ENCODE results near the gene USPL1. TPM values are rescaled to one million over a fixed set of nuclear protein-coding genes. Genes with fewer than 3 reads are reported as not detected.
"Not testable (repeated sequence)": the region's sequence is repeated elsewhere in the genome, so short reads cannot be mapped to it uniquely, and the experiment has no call there.

USPL1 gene
- total RNA-seq, 1 experiment from 2014 or later, result 11.8 TPM

- Mint-ChIP-seq H3K27me3 (ENCODE audit: insufficient read depth, unreplicated experiment) (no peaks in the 10 kb centered on the region), H3K36me3 (ENCODE audit: insufficient read depth, unreplicated experiment) (peaks cover 73% of the 10 kb centered on the region), H3K4me1 (ENCODE audit: insufficient read depth, unreplicated experiment) (no peaks in the 10 kb centered on the region), H3K4me3 (ENCODE audit: unreplicated experiment) (no peak overlapping the region), H3K27ac (ENCODE audit: low read depth, unreplicated experiment) (no peak overlapping the region), H3K9me3 (ENCODE audit: unreplicated experiment) (no peaks in the 10 kb centered on the region)
- TF ChIP-seq, protein P1, sequence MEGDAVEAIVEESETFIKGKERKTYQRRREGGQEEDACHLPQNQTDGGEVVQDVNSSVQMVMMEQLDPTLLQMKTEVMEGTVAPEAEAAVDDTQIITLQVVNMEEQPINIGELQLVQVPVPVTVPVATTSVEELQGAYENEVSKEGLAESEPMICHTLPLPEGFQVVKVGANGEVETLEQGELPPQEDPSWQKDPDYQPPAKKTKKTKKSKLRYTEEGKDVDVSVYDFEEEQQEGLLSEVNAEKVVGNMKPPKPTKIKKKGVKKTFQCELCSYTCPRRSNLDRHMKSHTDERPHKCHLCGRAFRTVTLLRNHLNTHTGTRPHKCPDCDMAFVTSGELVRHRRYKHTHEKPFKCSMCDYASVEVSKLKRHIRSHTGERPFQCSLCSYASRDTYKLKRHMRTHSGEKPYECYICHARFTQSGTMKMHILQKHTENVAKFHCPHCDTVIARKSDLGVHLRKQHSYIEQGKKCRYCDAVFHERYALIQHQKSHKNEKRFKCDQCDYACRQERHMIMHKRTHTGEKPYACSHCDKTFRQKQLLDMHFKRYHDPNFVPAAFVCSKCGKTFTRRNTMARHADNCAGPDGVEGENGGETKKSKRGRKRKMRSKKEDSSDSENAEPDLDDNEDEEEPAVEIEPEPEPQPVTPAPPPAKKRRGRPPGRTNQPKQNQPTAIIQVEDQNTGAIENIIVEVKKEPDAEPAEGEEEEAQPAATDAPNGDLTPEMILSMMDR (IDR thresholded peaks at IDR 0.05; ENCODE audit: unreplicated experiment), result no peak
- CTCF ChIA-PET, result interaction anchor here (0.6 kb wide), 1 partner anchor 1717 kb away, joined by 3 read pairs; no protein-coding TSS in a partner anchor
- BruUV-seq (replicated peaks), result no TSS peak
- POLR2A ChIA-PET, result interaction anchor here (1.2 to 2.4 kb wide), 3 partner anchors 9 to 30 kb away, joined by 3 to 6 read pairs (median 4); no protein-coding TSS in a partner anchor
- DNase-seq (ENCODE audit: unreplicated experiment), result no peak
- intact Hi-C loops (cut with micrococcal nuclease), result no loop called here
These were observed 27.9 kb downstream of the USPL1 start for GRCh38 chr13:30645629-30646028.

DNA sequence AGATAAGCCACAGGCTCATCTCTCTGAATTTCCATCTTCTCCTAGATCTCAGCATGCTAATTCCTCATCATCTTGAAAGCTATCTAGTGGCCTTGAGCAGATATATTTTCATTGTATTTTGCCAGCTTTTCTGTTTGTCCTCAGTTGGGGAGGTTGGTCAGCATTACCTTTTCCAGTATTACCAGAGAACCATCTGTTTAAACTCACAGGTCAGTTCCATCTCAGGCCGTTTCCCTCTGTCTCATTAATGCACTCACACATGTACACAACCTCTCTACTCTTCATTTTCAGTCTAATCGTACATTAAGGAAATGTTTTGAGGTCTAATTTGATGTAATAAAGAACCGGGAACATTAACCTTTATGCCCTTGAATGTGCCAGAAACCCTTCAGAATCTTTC lies 29.7 kb downstream of the USPL1 start:
- BruUV-seq (replicated peaks), result no TSS peak
- POLR2A ChIA-PET, result interaction anchor here (2.4 kb wide), 1 partner anchor 31 kb away, joined by 6 read pairs; no protein-coding TSS in a partner anchor
- Mint-ChIP-seq H3K4me1 (ENCODE audit: insufficient read depth, unreplicated experiment) (no peaks in the 10 kb centered on the region), H3K27me3 (ENCODE audit: insufficient read depth, unreplicated experiment) (no peaks in the 10 kb centered on the region), H3K36me3 (ENCODE audit: insufficient read depth, unreplicated experiment) (peaks cover 74% of the 10 kb centered on the region), H3K27ac (ENCODE audit: low read depth, unreplicated experiment) (peak overlapping the region; percentile 79), H3K4me3 (ENCODE audit: unreplicated experiment) (no peak overlapping the region), H3K9me3 (ENCODE audit: unreplicated experiment) (no peaks in the 10 kb centered on the region)
- CTCF ChIA-PET, result no interaction called here
- DNase-seq (ENCODE audit: unreplicated experiment), result no peak
- TF ChIP-seq, protein P1 (IDR thresholded peaks at IDR 0.05; ENCODE audit: unreplicated experiment), result no peak
- intact Hi-C loops (cut with micrococcal nuclease), result no loop called here

- intact Hi-C loops (cut with micrococcal nuclease), result no loop called here
- Mint-ChIP-seq H3K27ac (ENCODE audit: low read depth, unreplicated experiment) (no peak overlapping the region), H3K27me3 (ENCODE audit: insufficient read depth, unreplicated experiment) (no peaks in the 10 kb centered on the region), H3K9me3 (ENCODE audit: unreplicated experiment) (no peaks in the 10 kb centered on the region), H3K4me1 (ENCODE audit: insufficient read depth, unreplicated experiment) (no peaks in the 10 kb centered on the region), H3K36me3 (ENCODE audit: insufficient read depth, unreplicated experiment) (peaks cover 70% of the 10 kb centered on the region), H3K4me3 (ENCODE audit: unreplicated experiment) (no peak overlapping the region)
- CTCF ChIA-PET, result interaction anchor here (0.6 to 1.0 kb wide), 2 partner anchors 11 to 13 kb away, joined by 3 read pairs; no protein-coding TSS in a partner anchor
- POLR2A ChIA-PET, result interaction anchor here (0.7 to 2.4 kb wide), 2 partner anchors 32 to 95 kb away, joined by 3 to 6 read pairs; no protein-coding TSS in a partner anchor
- DNase-seq (ENCODE audit: unreplicated experiment), result no peak
- TF ChIP-seq, protein P1 (IDR thresholded peaks at IDR 0.05; ENCODE audit: unreplicated experiment), result no peak
- no TSS peak for BruUV-seq (replicated peaks)
These were observed 30.3 kb downstream of the USPL1 start for GRCh38 chr13:30647824-30648521.

GRCh38 chr13:30648522-30649012 lies 30.8 kb downstream of the USPL1 start:
- no peak for DNase-seq (ENCODE audit: unreplicated experiment)

DNA sequence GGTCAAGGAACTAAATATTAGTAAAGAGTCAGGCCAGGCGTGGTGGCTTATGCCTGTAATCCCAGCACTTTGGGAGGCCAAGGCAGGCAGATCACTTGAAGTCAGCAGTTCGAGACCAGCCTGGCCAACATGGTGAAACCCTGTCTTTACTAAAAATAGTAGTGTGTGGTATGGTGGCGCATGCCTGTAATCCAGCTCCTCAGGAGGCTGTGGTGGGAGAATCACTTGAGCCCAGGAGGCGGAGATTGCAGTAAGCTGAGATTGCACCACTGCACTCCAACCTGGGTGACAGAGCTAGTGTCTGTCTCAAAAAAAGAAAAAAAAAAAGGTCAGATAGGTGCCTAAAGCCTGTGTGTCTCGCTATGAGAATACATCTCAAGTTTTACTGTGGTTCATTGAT lies 33.9 kb downstream of the USPL1 start:
- H3K4me3 Mint-ChIP-seq (ENCODE audit: unreplicated experiment); H3K27me3 Mint-ChIP-seq (ENCODE audit: insufficient read depth, unreplicated experiment); BruUV-seq (replicated peaks); CTCF ChIA-PET; H3K9me3 Mint-ChIP-seq (ENCODE audit: unreplicated experiment); POLR2A ChIA-PET; H3K4me1 Mint-ChIP-seq (ENCODE audit: insufficient read depth, unreplicated experiment); H3K27ac Mint-ChIP-seq (ENCODE audit: low read depth, unreplicated experiment); DNase-seq (ENCODE audit: unreplicated experiment); intact Hi-C loops (cut with micrococcal nuclease): not testable (repeated sequence)
- peaks cover 56% of the 10 kb centered on the region for H3K36me3 Mint-ChIP-seq (ENCODE audit: insufficient read depth, unreplicated experiment)

More at GRCh38 chr13:30648522-30649012, 30.8 kb downstream of the USPL1 start:
- TF ChIP-seq, protein P1 (IDR thresholded peaks at IDR 0.05; ENCODE audit: unreplicated experiment), result no peak
- H3K27ac Mint-ChIP-seq (ENCODE audit: low read depth, unreplicated experiment), result no peak overlapping the region
- ChIA-PET POLR2A (interaction anchor here (0.7 kb wide), 1 partner anchor 95 kb away, joined by 3 read pairs; no protein-coding TSS in a partner anchor), CTCF (interaction anchor here (0.6 to 1.0 kb wide), 2 partner anchors 12 to 14 kb away, joined by 3 read pairs; no protein-coding TSS in a partner anchor)
- peaks cover 66% of the 10 kb centered on the region for H3K36me3 Mint-ChIP-seq (ENCODE audit: insufficient read depth, unreplicated experiment)
- intact Hi-C loops (cut with micrococcal nuclease), result no loop called here
- no peaks in the 10 kb centered on the region for H3K4me1 Mint-ChIP-seq (ENCODE audit: insufficient read depth, unreplicated experiment)
- no peak overlapping the region for H3K4me3 Mint-ChIP-seq (ENCODE audit: unreplicated experiment)
- no peaks in the 10 kb centered on the region for H3K9me3 Mint-ChIP-seq (ENCODE audit: unreplicated experiment)
- no peaks in the 10 kb centered on the region for H3K27me3 Mint-ChIP-seq (ENCODE audit: insufficient read depth, unreplicated experiment)
- no TSS peak for BruUV-seq (replicated peaks)

Measured in MCF 10A (cell line).